Measurements from ENCODE around the gene TMEM223. TPM values are rescaled to one million over a fixed set of nuclear protein-coding genes. Genes with fewer than 3 reads are reported as not detected.

Gene TMEM223
- total and polyA plus RNA-seq, 9 of the 15 experiments (the other 6 are each of a cell fraction or from before 2014, with no cell fraction given) = 5.9 to 34.5 (median 19.6) TPM

- TF ChIP-seq AFF1 (IDR thresholded peaks at IDR 0.05; ENCODE audit: low read depth in 1 of 2, partially characterized antibody in 2 of 2) (peak; percentile 6 to 68), ZBTB5 (IDR thresholded peaks at IDR 0.05) (no peak), TFAM (CRISPR knock-in tag; conservative IDR thresholded peaks at IDR 0.05) (no peak), ELK1 (CRISPR knock-in tag; IDR thresholded peaks at IDR 0.05) (no peak), MCM5 (IDR thresholded peaks at IDR 0.05; ENCODE audit: low read depth) (no peak), ZNF408 (CRISPR knock-in tag; IDR thresholded peaks at IDR 0.05; ENCODE audit: low read depth) (no peak), CTCFL (IDR thresholded peaks at IDR 0.05; ENCODE audit: borderline replicate concordance, insufficient read depth, low read depth, low read length, poor library complexity, severe bottlenecking) (no peak), HLTF (IDR thresholded peaks at IDR 0.05) (0 out of 2 replicates have a peak, but pooled peaks have one; percentile 14), NR1H2 (CRISPR knock-in tag; IDR thresholded peaks at IDR 0.05) (no peak; the same call in 1 of the 2 replicates), HBP1 (CRISPR knock-in tag; IDR thresholded peaks at IDR 0.05) (no peak), SMAD1 (IDR thresholded peaks at IDR 0.05; ENCODE audit: low read depth, low read length, partially characterized antibody) (peak; percentile 78), HDAC2 (IDR thresholded peaks at IDR 0.05) (peak; percentile 99), STAT5A (IDR thresholded peaks at IDR 0.05; ENCODE audit: borderline replicate concordance, low read length) (no peak), NR2F6 (CRISPR knock-in tag; IDR thresholded peaks at IDR 0.05) (no peak), FOXJ2 (tag; IDR thresholded peaks at IDR 0.05) (0 out of 2 replicates have a peak, but pooled peaks have one; percentile 16), CCAR2 (IDR thresholded peaks at IDR 0.05; ENCODE audit: low read depth, low read length) (no peak)
Measured at GRCh38 chr11:62839050-62839945, 47.5 kb upstream of the TMEM223 start, which contains the start of gene WDR74 (continued).

Measured in K562 (cell line).